Measurements from ENCODE around the gene TAS2R20. TPM values are rescaled to one million over a fixed set of nuclear protein-coding genes. Genes with fewer than 3 reads are reported as not detected.
"Not testable (repeated sequence)": the region's sequence is repeated elsewhere in the genome, so short reads cannot be mapped to it uniquely, and the experiment has no call there.

TAS2R20 gene, protein sequence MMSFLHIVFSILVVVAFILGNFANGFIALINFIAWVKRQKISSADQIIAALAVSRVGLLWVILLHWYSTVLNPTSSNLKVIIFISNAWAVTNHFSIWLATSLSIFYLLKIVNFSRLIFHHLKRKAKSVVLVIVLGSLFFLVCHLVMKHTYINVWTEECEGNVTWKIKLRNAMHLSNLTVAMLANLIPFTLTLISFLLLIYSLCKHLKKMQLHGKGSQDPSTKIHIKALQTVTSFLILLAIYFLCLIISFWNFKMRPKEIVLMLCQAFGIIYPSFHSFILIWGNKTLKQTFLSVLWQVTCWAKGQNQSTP
- polyA plus RNA-seq (ENCODE audit: insufficient read length): 1.3 TPM

GRCh38 chr12:10998204-10998603 is at the start of gene TAS2R20:
Gene TAS2R20 (minus strand): TSS chr12:10998304. CDS start chr12:10997875, 429 bp downstream.
- DNase-seq: no peak

DNA sequence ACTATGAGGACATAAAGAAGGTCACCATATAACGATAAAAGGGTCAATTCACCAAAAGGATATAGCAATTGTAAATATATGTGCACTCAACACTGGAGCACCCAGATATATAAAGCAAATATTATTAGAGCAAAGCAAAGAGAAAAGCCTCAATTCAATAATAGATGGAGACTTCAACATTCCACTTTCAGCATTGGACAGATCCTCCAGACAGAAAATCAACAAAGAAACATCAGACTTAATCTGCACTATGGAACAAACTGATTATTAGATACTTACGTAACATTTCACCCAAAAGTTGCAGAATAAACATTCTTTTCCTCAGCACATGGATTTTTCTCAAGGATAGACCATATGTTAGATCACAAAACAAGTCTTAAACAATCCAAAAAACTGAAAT is 43.3 kb upstream of the TAS2R20 start:
- not testable (repeated sequence) for DNase-seq

- DNase-seq: no peak
Observed at GRCh38 chr12:11040162-11040561, 42.1 kb upstream of the TAS2R20 start.

- DNase-seq: no peak
Observed at GRCh38 chr12:11039171-11039570, 41.1 kb upstream of the TAS2R20 start.

- DNase-seq: not testable (repeated sequence)
Observed at GRCh38 chr12:11033959-11034358, 35.9 kb upstream of the TAS2R20 start.

GRCh38 chr12:11031307-11031706 is 33.2 kb upstream of the TAS2R20 start, which contains the start of gene TAS2R31:
Gene TAS2R31 (minus strand): TSS chr12:11031407. CDS start chr12:11031335, 72 bp downstream.
- no peak for DNase-seq

DNA sequence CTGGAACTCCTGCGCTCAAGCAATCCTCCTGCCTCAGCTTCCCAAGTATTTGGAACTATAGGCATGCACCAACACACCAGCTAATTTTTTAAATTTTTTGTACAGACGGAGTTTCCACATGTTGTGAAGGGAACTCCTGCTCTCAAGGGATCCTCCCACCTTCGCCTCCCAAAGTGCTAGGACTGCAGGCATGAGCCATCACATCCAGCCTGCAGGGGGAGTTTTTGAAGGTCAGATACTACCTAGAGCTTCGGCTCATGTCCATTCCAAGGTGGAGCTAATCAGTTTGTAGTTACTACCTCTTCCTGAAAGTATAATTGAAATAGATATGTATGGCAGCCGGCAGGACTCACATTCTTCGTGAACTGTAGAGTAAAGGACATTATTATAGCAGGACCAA is 28.0 kb upstream of the TAS2R20 start:
- DNase-seq: no peak

DNA sequence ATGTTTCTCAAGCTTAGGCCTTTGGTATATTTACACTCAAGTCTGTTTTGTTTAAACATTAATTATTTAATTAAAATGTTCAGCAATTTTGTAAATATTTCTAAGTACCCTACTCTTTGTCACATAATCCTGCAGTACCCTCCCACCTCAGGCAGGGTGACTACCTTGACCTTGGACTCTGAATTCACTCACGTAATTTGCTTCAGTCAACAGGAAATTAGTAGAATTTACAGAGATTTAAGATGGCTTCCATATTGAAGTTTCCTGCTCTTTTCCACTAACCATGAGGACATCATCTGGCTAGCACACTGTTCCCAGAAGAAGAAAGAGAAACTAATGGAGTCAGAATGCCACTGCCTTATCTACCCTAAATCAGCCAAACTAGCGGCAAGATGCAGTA is 25.3 kb upstream of the TAS2R20 start:
- no peak for DNase-seq

DNA sequence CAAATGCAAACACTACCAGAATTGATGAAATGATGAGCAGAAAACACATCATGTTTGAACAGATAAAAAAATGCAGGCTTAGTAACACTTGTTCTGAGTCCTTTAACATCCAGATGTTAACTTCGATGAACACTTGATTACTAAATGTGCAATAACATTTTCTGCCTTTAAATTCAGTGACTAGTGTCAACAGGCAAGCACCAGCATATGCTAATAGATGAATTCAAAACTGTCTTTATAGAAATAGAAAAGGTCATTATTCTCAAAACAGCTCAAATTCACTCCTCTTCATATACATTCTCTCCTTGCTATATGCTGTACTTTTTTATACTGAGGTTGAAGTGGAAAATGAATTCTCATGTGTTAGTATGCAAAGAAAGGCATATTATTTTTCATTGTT is 24.4 kb upstream of the TAS2R20 start, which contains the start of gene TAS2R19:
Gene TAS2R19, minus strand, starts transcription at position 101 of the 400 bp plus-strand sequence. Its CDS starts 49 bp downstream, at position 52.
- DNase-seq: no peak

GRCh38 chr12:11016937-11017336 is 18.8 kb upstream of the TAS2R20 start:
- DNase-seq: no peak

DNA sequence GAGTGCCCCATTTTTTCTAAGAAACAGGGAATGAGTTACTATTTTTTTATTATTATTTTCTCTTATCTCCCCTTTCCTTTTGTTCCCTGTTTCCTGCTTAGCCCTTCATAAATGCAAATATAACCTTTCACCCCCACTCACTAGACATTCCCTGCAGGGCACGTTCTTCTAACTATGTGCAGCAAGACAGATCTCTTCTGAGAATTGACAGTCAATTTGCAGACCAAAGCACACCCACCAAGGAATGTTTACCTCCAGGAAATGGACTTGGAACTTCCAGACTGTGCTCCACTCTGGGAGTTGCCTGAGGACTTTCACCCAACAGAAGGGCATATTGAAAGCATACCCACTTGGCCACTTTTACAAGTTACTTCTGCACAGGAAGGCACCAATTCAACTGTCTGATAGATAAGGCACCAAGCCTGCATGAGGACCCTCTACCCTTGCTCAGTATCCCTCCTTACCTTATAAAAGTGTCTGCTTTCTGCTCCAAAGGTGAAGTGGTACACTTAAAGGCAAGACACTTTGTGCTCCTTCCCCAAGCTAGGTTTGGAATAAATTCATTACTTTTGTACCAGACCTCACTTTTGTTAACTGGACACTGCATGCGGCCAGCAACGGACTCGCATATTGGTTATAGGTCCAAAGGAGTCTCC is 17.8 kb upstream of the TAS2R20 start:
- no peak for DNase-seq

DNA sequence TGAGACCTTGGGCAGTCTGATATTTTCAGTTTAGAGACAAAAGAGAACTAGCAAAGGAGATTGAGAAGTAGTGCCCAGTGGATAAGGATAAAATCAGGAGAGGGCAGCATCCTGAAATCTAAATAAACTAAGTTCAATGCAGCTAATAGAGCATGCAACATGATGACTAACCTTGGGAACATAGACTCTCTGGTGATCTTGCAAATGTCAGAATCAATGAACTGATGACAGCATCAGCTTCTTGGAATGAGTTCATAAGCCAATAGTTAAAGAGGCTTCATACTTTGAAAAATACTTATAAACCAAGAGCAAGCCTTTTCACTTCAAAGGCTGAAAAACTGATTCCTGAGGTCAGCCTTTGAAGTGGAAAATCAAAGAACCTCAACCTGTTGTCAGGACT is 16.1 kb upstream of the TAS2R20 start:
- no peak for DNase-seq

- no peak for DNase-seq
Observed at GRCh38 chr12:11007608-11008007, 9.5 kb upstream of the TAS2R20 start.

DNA sequence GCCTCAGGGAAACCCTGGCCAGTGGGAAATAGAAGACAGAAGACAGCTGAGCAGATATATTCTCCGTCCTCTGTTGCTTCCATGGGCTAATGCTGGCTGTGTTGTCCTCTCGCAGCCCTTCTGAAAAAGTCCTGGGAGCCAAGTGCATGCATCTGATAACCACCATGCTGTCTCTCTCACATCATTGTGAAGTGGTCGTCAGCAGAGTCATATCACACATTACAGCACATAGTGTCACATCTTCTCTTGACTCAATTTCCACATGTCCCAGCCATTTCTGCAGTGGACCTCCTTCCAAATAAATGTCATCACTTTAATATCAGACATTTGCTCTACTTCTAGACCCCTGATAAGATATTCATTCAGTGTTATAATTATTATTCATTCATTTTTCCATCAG is 3.8 kb downstream of the TAS2R20 start:
- no peak for DNase-seq

GRCh38 chr12:10989107-10989506 is 9.0 kb downstream of the TAS2R20 start:
- no peak for DNase-seq

GRCh38 chr12:10986812-10987211 is 11.3 kb downstream of the TAS2R20 start, which contains the start of gene TAS2R50:
Gene TAS2R50 (minus strand): TSS chr12:10986912. CDS start chr12:10986860, 52 bp downstream.
- DNase-seq: no peak

DNA sequence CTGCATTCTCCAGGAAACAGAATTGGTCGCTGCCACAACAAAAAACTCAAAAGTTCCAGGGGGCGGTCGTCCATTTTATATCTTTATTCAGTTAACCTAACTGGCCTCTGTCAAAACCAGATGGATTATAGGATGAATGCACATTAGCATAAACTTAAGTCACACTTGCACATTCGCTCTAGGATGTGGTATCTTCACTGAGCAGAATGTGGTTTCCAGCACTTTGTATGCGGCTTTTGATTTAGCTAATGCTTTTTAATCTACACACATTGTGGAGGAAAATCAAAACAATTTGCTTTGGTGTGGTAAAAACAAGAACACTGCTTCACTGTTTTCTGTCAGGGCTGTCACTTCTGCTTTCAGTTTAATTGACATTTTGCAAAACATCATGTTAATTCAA is 15.9 kb downstream of the TAS2R20 start:
- no peak for DNase-seq

DNA sequence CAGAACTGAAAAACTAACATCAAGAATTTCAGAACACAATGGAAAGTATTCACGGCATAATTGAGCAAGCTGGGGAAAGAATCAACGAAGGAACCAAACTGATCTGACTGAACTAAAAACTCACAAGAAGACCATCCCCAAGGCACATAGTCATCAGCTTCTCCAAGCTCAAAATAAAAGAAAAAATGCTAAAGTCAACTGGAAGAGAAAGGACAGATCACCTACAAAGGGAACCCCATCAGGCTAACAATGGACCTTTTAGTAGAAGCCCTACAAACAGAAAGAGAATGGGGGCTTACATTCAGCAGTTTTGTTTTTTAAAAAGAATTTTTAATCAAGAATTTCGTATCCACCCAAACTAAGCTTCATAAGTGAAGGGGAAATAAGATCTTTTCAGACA is 23.1 kb downstream of the TAS2R20 start:
- no peak for DNase-seq

GRCh38 chr12:10968765-10969456 is 29.2 kb downstream of the TAS2R20 start:
- DNase-seq: no peak

GRCh38 chr12:10967409-10967808 is 30.7 kb downstream of the TAS2R20 start:
- DNase-seq: no peak

- DNase-seq: no peak
Observed at GRCh38 chr12:10966314-10966713, 31.8 kb downstream of the TAS2R20 start.

GRCh38 chr12:10965476-10965875 is 32.6 kb downstream of the TAS2R20 start:
- no peak for DNase-seq

DNA sequence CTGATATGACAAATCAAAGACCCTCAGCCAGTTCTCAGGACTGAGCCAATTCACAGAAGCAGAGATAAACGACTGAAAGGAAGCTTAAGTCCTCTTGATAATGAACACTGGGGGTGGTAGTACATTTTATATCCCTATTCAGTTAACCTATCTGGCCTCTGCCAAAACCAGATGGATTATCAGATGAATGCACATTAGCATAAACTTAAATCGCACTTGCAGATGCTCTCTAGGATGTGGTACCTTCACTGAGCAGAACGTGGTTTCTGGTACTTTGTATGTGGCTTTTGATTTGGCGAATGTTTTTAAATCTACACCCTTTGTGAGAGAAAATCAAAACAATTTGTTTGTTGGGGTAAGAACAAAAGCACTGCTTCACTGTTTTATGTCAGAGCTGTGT is 37.9 kb downstream of the TAS2R20 start:
- no peak for DNase-seq

Measured in hindlimb muscle (tissue), 1 donor.